Lower leg skin (tissue), 4 donors: ENCODE data around the gene RYK. TPM values are rescaled to one million over a fixed set of nuclear protein-coding genes. Genes with fewer than 3 reads are reported as not detected.

Experiments
- DNase-seq, 2 donors: peaks; one replicate each; pipeline ENCODE4 v3.0.0-alpha.2; 2019; ENCODE audit warnings: low spot score in 2 of 2
- H3K4me3 ChIP-seq: fragments of 200-600 bp; sonication (generic); 2 replicates; pipeline ENCODE4 v1.5.1; 2017; ENCODE audit warnings: mild to moderate bottlenecking, low read depth; ENCODE audit not compliant: poor library complexity, severe bottlenecking
- CTCF ChIP-seq, 3 donors: fragments of 450-650 bp; IDR thresholded peaks; one replicate each; pipeline ENCODE4 v1.5.1; 2016; ENCODE audit warnings: antibody characterized with exemption in 3 of 3, mild to moderate bottlenecking in 3 of 3, moderate library complexity in 2 of 3
- POLR2A ChIP-seq, 2 donors: fragments of 450-650 bp; IDR thresholded peaks; one replicate each; pipeline ENCODE4 v1.6.1; 2016 to 2017; ENCODE audit warnings: antibody characterized with exemption in 2 of 2, mild to moderate bottlenecking in 1 of 2, moderate library complexity in 1 of 2
- WGBS, 2 donors: methylation state at CpG; one replicate each; pipeline ENCODE4 v1.1.5; 2018; 5-methylcytosine and 5-hydroxymethylcytosine counted together
- intact Hi-C: fragments of 100-400 bp; cut with DNase I; formaldehyde crosslinking; loops from one replicate; pipeline ENCODE4 v1.15.0; 2023; ENCODE audit warnings: low total_unique reads
- total RNA-seq, 4 donors: library from RNA; depleted of rRNA; stranded (reverse); fragments of >200 nt; gene quantifications; one replicate each; pipeline ENCODE4 v1.1.0, GENCODE V29; 2016

The RYK gene
- total RNA-seq, 4 donors from 2014 or later, result 44.8 to 66.7 (median 56.6) TPM

GRCh38 chr3:134235577-134236076, 15.0 kb downstream of the RYK start:
- TF ChIP-seq POLR2A (IDR thresholded peaks at IDR 0.05) (no peak), CTCF (IDR thresholded peaks at IDR 0.05) (no peak)
- WGBS, 2 donors, result 93 to 94% methylated on average over 3 of the region's 3 CpGs
- no peak overlapping the region for H3K4me3 ChIP-seq
- intact Hi-C loops, result no loop called here
- DNase-seq, result no peak

- intact Hi-C loops, result no loop called here
- TF ChIP-seq POLR2A (IDR thresholded peaks at IDR 0.05) (no peak), CTCF (IDR thresholded peaks at IDR 0.05) (no peak)
- DNase-seq, result no peak
- H3K4me3 ChIP-seq, result no peak overlapping the region
Measured at GRCh38 chr3:134232951-134233350, 17.7 kb downstream of the RYK start.

GRCh38 chr3:134232151-134232550, 18.5 kb downstream of the RYK start:
- H3K4me3 ChIP-seq, result no peak overlapping the region
- intact Hi-C loops, result no loop called here
- DNase-seq, result no peak
- no peak for TF ChIP-seq POLR2A (IDR thresholded peaks at IDR 0.05)
- no peak for TF ChIP-seq CTCF (IDR thresholded peaks at IDR 0.05)

- 35% methylated on average over 3 of the region's 3 CpGs for WGBS, 2 donors
- H3K4me3 ChIP-seq, result no peak overlapping the region
- intact Hi-C loops, result no loop called here
Measured at GRCh38 chr3:134231131-134231530, 19.5 kb downstream of the RYK start.

GRCh38 chr3:134229038-134229437, 21.6 kb downstream of the RYK start:
- no peak for DNase-seq
- no peak for TF ChIP-seq POLR2A (IDR thresholded peaks at IDR 0.05)
- no peak for TF ChIP-seq CTCF (IDR thresholded peaks at IDR 0.05)
- intact Hi-C loops, result no loop called here
- no peak overlapping the region for H3K4me3 ChIP-seq
- 90 to 91% methylated on average over 8 of the region's 8 CpGs for WGBS, 2 donors

More at GRCh38 chr3:134231131-134231530, 19.5 kb downstream of the RYK start:
- no peak for DNase-seq
- no peak for TF ChIP-seq CTCF (IDR thresholded peaks at IDR 0.05)
- TF ChIP-seq POLR2A (IDR thresholded peaks at IDR 0.05), result no peak

- H3K4me3 ChIP-seq, result no peak overlapping the region
- WGBS, 2 donors, result 96 to 97% methylated on average over 2 of the region's 2 CpGs
- intact Hi-C loops, result no loop called here
- TF ChIP-seq CTCF (IDR thresholded peaks at IDR 0.05) (no peak), POLR2A (IDR thresholded peaks at IDR 0.05) (no peak)
- no peak for DNase-seq
Measured at GRCh38 chr3:134228479-134228878, 22.2 kb downstream of the RYK start.
